ENCODE measurements around the gene CSMD2. TPM values are rescaled to one million over a fixed set of nuclear protein-coding genes. Genes with fewer than 3 reads are reported as not detected.

The CSMD2 gene
- total and polyA plus RNA-seq, 2 of the 8 experiments (the other 6 are each of a cell fraction or from before 2014, with no cell fraction given) = 7.0 to 14.7 TPM

DNA sequence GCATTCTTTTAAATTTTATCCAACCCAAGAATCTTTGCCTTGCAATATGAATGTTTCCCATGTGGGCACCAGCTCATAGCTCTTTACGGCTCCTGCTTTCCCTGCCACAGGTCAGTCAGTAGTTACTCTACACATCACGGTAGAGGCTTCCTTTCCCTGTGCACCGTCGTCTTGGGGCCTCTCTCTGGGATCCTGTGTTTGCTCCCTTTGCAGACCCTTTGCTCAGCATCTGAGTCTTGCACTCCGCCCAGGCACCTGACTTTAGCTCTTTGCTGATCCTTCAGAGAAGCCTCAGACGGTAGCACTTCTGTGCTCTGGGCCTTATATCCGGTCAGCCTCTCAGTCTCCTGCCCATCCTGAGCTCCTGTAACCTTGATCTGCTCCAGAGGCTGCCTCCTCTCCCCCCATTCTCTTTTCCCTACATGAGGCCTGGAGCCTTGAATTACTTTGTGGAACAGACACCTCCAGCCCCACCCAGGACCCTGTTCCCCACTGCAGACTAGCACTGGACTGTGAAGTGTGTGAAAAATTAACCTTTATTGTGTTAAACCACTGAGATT lies 484.7 kb downstream of the CSMD2 start:
- FAIRE-seq (no peak), DNase-seq (ENCODE audit: low read depth in 1 of 2, low spot score in 2 of 2) (no peak)
- Histone ChIP-seq H4K20me1 (replicated peaks in 1 of 2; ENCODE audit: control insufficient read depth in 1 of 2, insufficient read depth in 2 of 2, low read length in 2 of 2) (no peaks in the 10 kb centered on the region), H2BK20ac (ENCODE audit: low read length) (no peak overlapping the region), H3K4ac (replicated peaks; ENCODE audit: insufficient read length, low read depth, low read length) (no peak overlapping the region), H4K91ac (replicated peaks; ENCODE audit: insufficient read length, low read length) (no peak overlapping the region), H4K5ac (ENCODE audit: insufficient read length, low read depth, low read length) (no peak overlapping the region), H3K4me2 (ENCODE audit: insufficient read depth in 1 of 2, low read depth in 2 of 2, low read length in 2 of 2) (no peak overlapping the region), H2BK120ac (replicated peaks; ENCODE audit: low read depth, low read length) (no peak overlapping the region), H3K4me3 (ENCODE audit: extremely low read depth in 1 of 4, insufficient read depth in 2 of 4, low read depth in 3 of 4, low read length in 4 of 4) (no peak overlapping the region), H2AFZ (ENCODE audit: low read length) (no peak overlapping the region), H3K9ac (replicated peaks in 1 of 4; ENCODE audit: extremely low read depth in 1 of 4, low read depth in 3 of 4, low read length in 3 of 4) (no peak overlapping the region), H3K9me3 (ENCODE audit: insufficient read depth in 2 of 2, low read depth in 1 of 2, low read length in 1 of 2) (peaks cover 0 to 3% of the 10 kb centered on the region in 2 experiments; a peak in 1 of 4 replicates), H3K14ac (ENCODE audit: insufficient read length) (no peak overlapping the region), H3K4me1 (replicated peaks in 1 of 4; ENCODE audit: control insufficient read depth in 3 of 4, insufficient read depth in 4 of 4, low read length in 3 of 4) (no peaks in the 10 kb centered on the region), H2BK5ac (ENCODE audit: low read depth, low read length) (no peak overlapping the region), H3K79me2 (ENCODE audit: control insufficient read depth in 1 of 2, insufficient read depth in 2 of 2, low read length in 2 of 2) (no peaks in the 10 kb centered on the region), H3K79me1 (ENCODE audit: low read depth, low read length) (no peaks in the 10 kb centered on the region), H4K8ac (ENCODE audit: extremely low read depth, insufficient read depth, low read length) (no peak overlapping the region), H3K27me3 (replicated peaks in 1 of 4; ENCODE audit: control insufficient read depth in 3 of 4, extremely low read depth in 1 of 4, insufficient read depth in 3 of 4, low read length in 3 of 4) (no peaks in the 10 kb centered on the region), H3K23me2 (ENCODE audit: low read depth, low read length) (no peaks in the 10 kb centered on the region), H3K18ac (ENCODE audit: extremely low read depth, low read length) (no peak overlapping the region), H3K23ac (ENCODE audit: insufficient read length) (no peak overlapping the region), H2AK5ac (ENCODE audit: low read depth, low read length) (no peak overlapping the region), H3K56ac (replicated peaks; ENCODE audit: insufficient read length, low read depth, low read length) (no peak overlapping the region), H2BK12ac (ENCODE audit: low read depth, low read length) (no peak overlapping the region), H2BK15ac (ENCODE audit: low read length) (no peak overlapping the region), H3K27ac (ENCODE audit: low read depth, low read length) (no peak overlapping the region), H3K36me3 (ENCODE audit: control insufficient read depth in 2 of 4, insufficient read depth in 4 of 4, low read length in 3 of 4) (peaks cover 0 to 6% (median 0%) of the 10 kb centered on the region in 4 experiments; a peak in 2 of 8 replicates)
- ChIA-PET POLR2A (ENCODE audit: partially characterized antibody) (no interaction called here), CTCF (ENCODE audit: partially characterized antibody) (interaction anchor here (0.6 kb wide), 1 partner anchor 1113 kb away, joined by 4 read pairs; no protein-coding TSS in a partner anchor)
- TF ChIP-seq TBP (IDR thresholded peaks at IDR 0.05; ENCODE audit: low read depth, low read length) (no peak), KDM5A (IDR thresholded peaks at IDR 0.05; ENCODE audit: low read length) (no peak), POU5F1 (IDR thresholded peaks at IDR 0.05; ENCODE audit: low read depth, low read length) (no peak)
- 92% methylated on average over 7 of the region's 7 CpGs; no CpG with 5 or more reads in 1 of the 2 experiments for WGBS, 2 experiments (ENCODE audit: extremely low coverage in 1 of 2, insufficient coverage in 1 of 2, insufficient read length in 1 of 2, insufficient replicate concordance in 2 of 2, low coverage in 1 of 2, low lambda C conversion rate in 2 of 2, missing lambda C conversion rate in 1 of 2)
